Neuronal stem cell (in vitro differentiated cells): ENCODE results near the gene PAQR8.

ENCODE experiments used
- DNase-seq: peaks from one replicate; pipeline ENCODE4 v3.0.0-alpha.2; 2013; ENCODE audit warnings: low spot score
- H2AFZ ChIP-seq: one replicate; pipeline ENCODE4 v1.6.1; 2013; ENCODE audit warnings: mild to moderate bottlenecking, low read length, inconsistent platforms
- H2AK5ac ChIP-seq: 2 replicates; pipeline ENCODE4 v1.6.1; 2013; ENCODE audit warnings: low read depth, mild to moderate bottlenecking, inconsistent platforms, low read length, moderate library complexity, mixed read lengths
- H2BK120ac ChIP-seq: 2 replicates; pipeline ENCODE4 v1.6.1; 2013; ENCODE audit warnings: low read depth, mild to moderate bottlenecking, inconsistent platforms, low read length, moderate library complexity, mixed read lengths
- H2BK12ac ChIP-seq: one replicate; pipeline ENCODE4 v1.6.1; 2013; ENCODE audit warnings: low read length, inconsistent platforms
- H2BK15ac ChIP-seq: 2 replicates; pipeline ENCODE4 v1.6.1; 2013; ENCODE audit warnings: mild to moderate bottlenecking, low read length, inconsistent platforms, mixed read lengths
- H2BK5ac ChIP-seq: one replicate; pipeline ENCODE4 v1.6.1; 2013; ENCODE audit warnings: inconsistent platforms, mild to moderate bottlenecking, low read length, moderate library complexity
- H3K14ac ChIP-seq: one replicate; pipeline ENCODE4 v1.6.1; 2013; ENCODE audit warnings: low read length, inconsistent platforms
- H3K18ac ChIP-seq: 2 replicates; pipeline ENCODE4 v1.6.1; 2013; ENCODE audit warnings: low read length, inconsistent platforms
- H3K23ac ChIP-seq: 2 replicates; pipeline ENCODE4 v1.6.1; 2013; ENCODE audit warnings: low read depth, mild to moderate bottlenecking, mixed read lengths, low read length, inconsistent platforms; ENCODE audit not compliant: poor library complexity
- H3K27ac ChIP-seq: replicated peaks from 3 replicates; pipeline ENCODE4 v1.5.1; 2013; ENCODE audit warnings: low read length, inconsistent platforms
- H3K27me3 ChIP-seq, 3 experiments: 2 replicates each; pipeline ENCODE4 v1.6.1; 2013; ENCODE audit warnings: low read length in 3 of 3, mild to moderate bottlenecking in 2 of 3, inconsistent platforms in 1 of 3, low read depth in 1 of 3, mixed read lengths in 1 of 3, moderate library complexity in 1 of 3; ENCODE audit not compliant: control insufficient read depth in 3 of 3, insufficient read depth in 3 of 3
- H3K36me3 ChIP-seq, 2 donors: replicated peaks in 1 of 2; 2 replicates each; pipeline ENCODE4 v1.6.1; 2013; ENCODE audit warnings: low read length in 2 of 2; ENCODE audit not compliant: control insufficient read depth in 2 of 2, insufficient read depth in 2 of 2
- H3K4ac ChIP-seq: 2 replicates; pipeline ENCODE4 v1.6.1; 2013; ENCODE audit warnings: inconsistent platforms, mild to moderate bottlenecking, low read length, moderate library complexity
- H3K4me1 ChIP-seq, 2 donors: 1 replicate in 1 of 2; 2 replicates in 1 of 2; pipeline ENCODE4 v1.6.1; 2013; ENCODE audit warnings: low read length in 2 of 2, low read depth in 1 of 2; ENCODE audit not compliant: control insufficient read depth in 2 of 2, insufficient read depth in 1 of 2
- H3K4me2 ChIP-seq: one replicate; pipeline ENCODE4 v1.6.1; 2013; ENCODE audit warnings: mild to moderate bottlenecking, low read length, inconsistent platforms; ENCODE audit not compliant: insufficient read depth, poor library complexity, severe bottlenecking
- H3K4me3 ChIP-seq, 2 donors: 2 replicates each; pipeline ENCODE4 v1.5.1; 2013; ENCODE audit warnings: low read length in 2 of 2, mild to moderate bottlenecking in 2 of 2, inconsistent platforms in 1 of 2, moderate library complexity in 1 of 2
- H3K79me1 ChIP-seq: one replicate; pipeline ENCODE4 v1.6.1; 2013; ENCODE audit warnings: low read depth, mild to moderate bottlenecking, inconsistent platforms, low read length, moderate library complexity
- H3K9ac ChIP-seq: one replicate; pipeline ENCODE4 v1.6.1; 2013; ENCODE audit warnings: mild to moderate bottlenecking, low read depth, low read length, inconsistent platforms; ENCODE audit not compliant: poor library complexity
- H3K9me3 ChIP-seq, 2 donors: replicated peaks in 1 of 2; 2 replicates each; pipeline versions ENCODE3 to v1.6.1; 2013; ENCODE audit warnings: low read length in 2 of 2, mild to moderate bottlenecking in 2 of 2, inconsistent platforms in 1 of 2, low read depth in 1 of 2, mixed read lengths in 1 of 2, moderate library complexity in 1 of 2; ENCODE audit not compliant: control insufficient read depth in 2 of 2, insufficient read depth in 1 of 2
- H4K8ac ChIP-seq: one replicate; pipeline ENCODE4 v1.6.1; 2013; ENCODE audit warnings: low read depth, mild to moderate bottlenecking, inconsistent platforms, low read length, moderate library complexity
- H4K91ac ChIP-seq: one replicate; pipeline ENCODE4 v1.6.1; 2013; ENCODE audit warnings: low read length, low read depth, mild to moderate bottlenecking, inconsistent platforms; ENCODE audit not compliant: poor library complexity
- WGBS, 2 donors: extraction: QIAGEN DNeasy Blood & Tissue Kit; methylation state at CpG; one replicate each; pipeline ENCODE4 v1.1.7; 2013; ENCODE audit warnings: missing lambda C conversion rate in 2 of 2, mixed read lengths in 1 of 2; ENCODE audit not compliant: insufficient read length in 2 of 2, insufficient replicate concordance in 1 of 2; ENCODE audit errors: extremely low coverage in 2 of 2; 5-methylcytosine and 5-hydroxymethylcytosine counted together

PAQR8 gene

DNA sequence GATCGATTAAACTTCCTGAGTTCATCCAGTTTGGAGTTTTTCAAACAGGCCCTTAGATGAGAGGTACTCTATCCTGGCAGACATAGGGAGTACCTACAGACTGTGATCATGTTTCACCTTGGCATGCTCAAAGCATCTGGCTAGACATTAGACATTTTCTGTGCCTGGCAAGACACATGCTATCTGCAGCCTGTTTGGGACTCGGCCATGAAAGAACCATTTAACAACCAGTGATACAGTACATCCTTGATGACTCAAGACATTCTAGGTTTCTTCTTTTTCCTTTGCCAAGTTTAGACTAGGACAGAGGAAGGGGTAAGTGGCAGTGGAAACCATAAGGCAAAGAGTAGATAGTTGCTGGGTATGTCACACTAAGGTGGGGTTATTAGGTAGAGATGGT is 15.4 kb upstream of the PAQR8 start:
- H3K14ac ChIP-seq = no peak overlapping the region
- no peak overlapping the region for H4K91ac ChIP-seq
- H3K9ac ChIP-seq = no peak overlapping the region
- H3K18ac ChIP-seq = no peak overlapping the region
- H2BK15ac ChIP-seq = no peak overlapping the region
- H3K4me2 ChIP-seq = no peak overlapping the region
- DNase-seq = no peak
- H2BK5ac ChIP-seq = no peak overlapping the region
- no peak overlapping the region for H2BK12ac ChIP-seq
- H3K79me1 ChIP-seq = no peaks in the 10 kb centered on the region
- peaks cover 3 to 6% of the 10 kb centered on the region in 2 donors for H3K4me1 ChIP-seq
- no peaks in the 10 kb centered on the region for H3K36me3 ChIP-seq
- H3K27ac ChIP-seq = no peak overlapping the region
- no peak overlapping the region for H3K4me3 ChIP-seq
- no peak overlapping the region for H3K23ac ChIP-seq
- H2BK120ac ChIP-seq = no peak overlapping the region
- H3K27me3 ChIP-seq = peaks cover 0 to 2% (median 0%) of the 10 kb centered on the region in 3 experiments
- H3K9me3 ChIP-seq = no peaks in the 10 kb centered on the region
- H3K4ac ChIP-seq = no peak overlapping the region
- no CpG with 5 or more reads among the region's 2 CpGs for WGBS, 2 donors
- H4K8ac ChIP-seq = no peak overlapping the region
- H2AFZ ChIP-seq = no peak overlapping the region
- H2AK5ac ChIP-seq = no peak overlapping the region

DNA sequence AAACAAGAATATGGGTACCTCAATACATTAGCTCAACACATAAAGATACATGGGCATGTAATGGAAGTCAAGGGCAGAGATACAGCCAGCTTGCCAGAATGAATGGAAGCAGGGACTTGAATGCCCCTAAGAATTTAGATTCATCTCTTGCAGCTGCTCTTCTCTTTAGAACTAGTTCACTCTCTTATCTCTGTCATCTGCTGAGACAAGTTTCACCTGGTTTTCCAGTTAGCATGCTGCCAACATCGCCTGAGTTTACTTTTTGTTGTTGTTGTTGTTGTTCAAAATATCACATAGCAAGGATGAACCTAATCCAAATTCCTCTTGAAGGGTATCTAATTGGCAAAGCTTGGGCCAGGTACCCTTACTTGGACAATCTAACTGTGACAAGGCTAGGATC is 14.1 kb upstream of the PAQR8 start:
- no peak overlapping the region for H3K23ac ChIP-seq
- no peak overlapping the region for H3K4ac ChIP-seq
- no peak overlapping the region for H3K4me2 ChIP-seq
- H4K91ac ChIP-seq = no peak overlapping the region
- H2BK15ac ChIP-seq = no peak overlapping the region
- H2BK5ac ChIP-seq = no peak overlapping the region
- peaks cover 0 to 2% (median 0%) of the 10 kb centered on the region in 3 experiments for H3K27me3 ChIP-seq
- H3K4me3 ChIP-seq = no peak overlapping the region
- WGBS, 2 donors = no CpG with 5 or more reads among the region's 1 CpG
- no peak overlapping the region for H3K14ac ChIP-seq
- no peak overlapping the region for H2AFZ ChIP-seq
- DNase-seq = no peak
- H3K36me3 ChIP-seq = no peaks in the 10 kb centered on the region
- H4K8ac ChIP-seq = no peak overlapping the region
- H3K4me1 ChIP-seq = peaks cover 9 to 10% of the 10 kb centered on the region in 2 donors
- H3K9ac ChIP-seq = no peak overlapping the region
- no peaks in the 10 kb centered on the region for H3K79me1 ChIP-seq
- H3K27ac ChIP-seq = no peak overlapping the region
- H2AK5ac ChIP-seq = no peak overlapping the region
- no peaks in the 10 kb centered on the region for H3K9me3 ChIP-seq
- H2BK120ac ChIP-seq = no peak overlapping the region
- no peak overlapping the region for H3K18ac ChIP-seq
- no peak overlapping the region for H2BK12ac ChIP-seq

DNA sequence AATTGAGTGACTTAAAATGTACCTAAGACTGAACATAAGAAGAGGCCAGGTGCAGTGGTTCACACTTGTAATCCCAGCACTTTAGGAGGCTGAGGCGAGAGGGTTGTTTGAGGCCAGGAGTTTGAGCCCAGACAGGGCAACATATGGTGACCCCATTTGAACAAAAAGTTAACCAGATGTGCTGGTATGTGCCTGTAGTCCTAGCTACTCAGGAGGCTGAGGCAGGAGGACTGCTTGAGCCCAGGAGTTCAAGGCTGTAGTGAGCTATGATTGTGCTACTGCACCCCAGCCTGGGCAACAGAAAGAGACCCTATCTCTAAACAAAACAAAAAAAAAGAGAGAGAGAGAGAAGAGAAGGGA is 10.1 kb upstream of the PAQR8 start:
- no CpG with 5 or more reads among the region's 1 CpG for WGBS, 2 donors
- H3K27ac ChIP-seq = no peak overlapping the region

DNA sequence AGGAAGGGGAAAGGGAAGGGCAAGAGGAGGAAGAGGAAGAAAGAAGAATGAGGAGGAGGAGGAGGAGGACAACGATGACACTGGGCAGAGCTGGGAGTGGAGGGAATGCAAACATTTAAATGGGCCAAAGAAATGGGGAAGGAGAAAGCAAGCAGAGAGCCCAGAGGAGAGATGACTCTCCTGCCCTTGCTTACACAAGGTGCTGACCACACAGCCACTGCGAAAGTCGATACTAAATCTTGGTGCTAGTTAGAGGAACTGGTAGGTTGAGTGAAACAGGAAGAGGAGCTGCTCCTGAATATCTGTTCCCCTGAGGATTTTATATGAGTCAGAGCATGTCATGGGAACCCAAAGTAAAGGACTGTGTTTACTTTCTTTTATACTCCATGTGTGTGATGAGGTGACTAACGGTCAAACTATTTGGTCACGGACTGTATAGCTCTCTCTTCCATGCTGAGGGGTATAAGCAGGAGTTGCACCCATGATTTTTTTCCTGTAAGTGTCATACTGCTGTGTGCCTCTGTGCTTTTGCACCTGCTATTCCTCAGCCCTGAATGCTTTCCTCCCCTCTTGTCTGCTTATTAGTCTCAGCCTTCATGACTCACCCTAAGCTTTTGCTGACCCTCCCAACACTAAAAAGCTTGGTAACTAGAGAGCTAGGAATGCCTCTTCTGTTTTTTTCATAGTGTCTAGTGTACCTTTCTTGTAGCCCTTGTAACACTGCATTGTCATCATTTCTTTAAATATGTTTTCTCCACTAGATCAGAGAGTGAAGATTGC is 9.5 kb upstream of the PAQR8 start:
- Histone ChIP-seq H3K4me1 (peaks cover 10 to 11% of the 10 kb centered on the region in 2 donors), H3K79me1 (no peaks in the 10 kb centered on the region), H2AK5ac (no peak overlapping the region), H2BK120ac (no peak overlapping the region), H3K14ac (no peak overlapping the region), H3K18ac (no peak overlapping the region), H2AFZ (peak overlapping the region; percentile 27), H4K91ac (no peak overlapping the region), H3K4me3 (no peak overlapping the region), H3K9me3 (no peaks in the 10 kb centered on the region), H3K4ac (no peak overlapping the region), H4K8ac (no peak overlapping the region), H2BK12ac (no peak overlapping the region), H3K4me2 (no peak overlapping the region), H3K36me3 (no peaks in the 10 kb centered on the region), H3K9ac (no peak overlapping the region), H2BK5ac (no peak overlapping the region), H3K27ac (peak overlapping the region; percentile 11), H3K23ac (no peak overlapping the region), H3K27me3 (no peaks in the 10 kb centered on the region), H2BK15ac (no peak overlapping the region)
- no CpG with 5 or more reads among the region's 5 CpGs for WGBS, 2 donors
- DNase-seq = no peak

More for the DNA sequence above, 10.1 kb upstream of the PAQR8 start:
- no peaks in the 10 kb centered on the region for H3K9me3 ChIP-seq
- H3K27me3 ChIP-seq = no peaks in the 10 kb centered on the region
- H3K79me1 ChIP-seq = no peaks in the 10 kb centered on the region
- H3K4ac ChIP-seq = no peak overlapping the region
- no peak overlapping the region for H4K91ac ChIP-seq
- no peak for DNase-seq
- no peak overlapping the region for H3K9ac ChIP-seq
- H2BK120ac ChIP-seq = no peak overlapping the region
- no peak overlapping the region for H3K18ac ChIP-seq
- no peak overlapping the region for H2AK5ac ChIP-seq
- H3K4me1 ChIP-seq = peaks cover 10 to 12% of the 10 kb centered on the region in 2 donors
- no peak overlapping the region for H3K4me2 ChIP-seq
- peak overlapping the region; percentile 27 for H2AFZ ChIP-seq
- no peak overlapping the region for H2BK15ac ChIP-seq
- no peak overlapping the region for H4K8ac ChIP-seq
- H2BK12ac ChIP-seq = no peak overlapping the region
- no peak overlapping the region for H3K14ac ChIP-seq
- H3K4me3 ChIP-seq = no peak overlapping the region
- no peaks in the 10 kb centered on the region for H3K36me3 ChIP-seq
- H2BK5ac ChIP-seq = no peak overlapping the region
- H3K23ac ChIP-seq = no peak overlapping the region
